ENCODE results near the gene ARHGAP6. TPM values are rescaled to one million over a fixed set of nuclear protein-coding genes. Genes with fewer than 3 reads are reported as not detected.
A peak's percentile ranks its signal among the peaks of the same experiment; 100 is the strongest.

Gene ARHGAP6
- total and polyA plus RNA-seq, 2 of the 13 experiments (the other 11 are each of a cell fraction or from before 2014, with no cell fraction given): 0.11 TPM; not detected in 1

DNA sequence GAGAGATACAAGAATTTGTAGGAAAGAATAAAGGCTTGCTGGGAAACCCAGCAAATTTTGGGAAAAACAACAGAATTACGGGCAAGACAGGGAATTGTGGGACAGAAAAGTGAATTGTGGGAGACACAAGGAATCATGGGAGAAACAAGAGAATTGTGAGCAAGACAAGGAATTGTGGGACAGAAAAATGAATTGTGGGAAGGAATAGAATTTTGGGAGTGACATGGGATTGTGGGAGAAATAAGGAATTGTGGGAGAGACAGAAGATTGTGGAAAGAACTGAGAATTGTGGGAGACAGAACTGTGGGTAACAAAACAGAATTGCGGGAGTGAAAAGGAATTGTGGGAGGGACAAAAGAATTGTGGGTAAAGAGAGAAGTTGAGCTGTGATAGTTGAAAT lies 555.8 kb downstream of the ARHGAP6 start:
- intact Hi-C loops (cut with micrococcal nuclease; ENCODE audit: unreplicated experiment): loop anchor here (10.0 kb wide), 1 partner anchor 315 kb away; no protein-coding TSS in a partner anchor

More for the DNA sequence above, 555.8 kb downstream of the ARHGAP6 start:
- peak overlapping the region; percentile 57 to 86 (median 67); a peak in 4 of 6 replicates for H3K4me3 ChIP-seq (replicated peaks in 1 of 3; ENCODE audit: insufficient read depth in 1 of 3, low read depth in 2 of 3, low read length in 3 of 3)
- TF ChIP-seq THAP11 (CRISPR knock-in tag; IDR thresholded peaks at IDR 0.05) (peak; percentile 64; the same call in 1 of the 2 replicates), PHF20 (CRISPR knock-in tag; IDR thresholded peaks at IDR 0.05) (peak; percentile 67; the same call in 1 of the 2 replicates), HNF4A (CRISPR knock-in tag; IDR thresholded peaks at IDR 0.05) (no peak), MTA3 (CRISPR knock-in tag; IDR thresholded peaks at IDR 0.05) (no peak), CREM (IDR thresholded peaks at IDR 0.05) (0 out of 2 replicates have a peak, but pooled peaks have one; percentile 28), CREM (CRISPR knock-in tag; IDR thresholded peaks at IDR 0.05) (no peak), ZNF235 (CRISPR knock-in tag; IDR thresholded peaks at IDR 0.05; ENCODE audit: borderline replicate concordance) (no peak), AHR (CRISPR knock-in tag; IDR thresholded peaks at IDR 0.05) (no peak), YEATS2 (CRISPR knock-in tag; IDR thresholded peaks at IDR 0.05; ENCODE audit: borderline replicate concordance) (peak; percentile 48; the same call in 1 of the 2 replicates), GATAD1 (CRISPR knock-in tag; IDR thresholded peaks at IDR 0.05) (peak; percentile 86), CBX5 (CRISPR knock-in tag; IDR thresholded peaks at IDR 0.05; ENCODE audit: borderline replicate concordance) (no peak), POGZ (CRISPR knock-in tag; IDR thresholded peaks at IDR 0.05) (peak; percentile 83), ZNF816 (CRISPR knock-in tag; IDR thresholded peaks at IDR 0.05; ENCODE audit: borderline replicate concordance) (no peak), KAT8 (CRISPR knock-in tag; IDR thresholded peaks at IDR 0.05) (peak; percentile 55), ZNF143 (CRISPR knock-in tag; IDR thresholded peaks at IDR 0.05) (peak; percentile 88), GABPA (IDR thresholded peaks at IDR 0.05; ENCODE audit: low read depth, low read length) (no peak), GABPA (CRISPR knock-in tag; IDR thresholded peaks at IDR 0.05; ENCODE audit: low read depth) (peak; percentile 71; the same call in 1 of the 2 replicates)
- TF ChIP-seq, protein P1, sequence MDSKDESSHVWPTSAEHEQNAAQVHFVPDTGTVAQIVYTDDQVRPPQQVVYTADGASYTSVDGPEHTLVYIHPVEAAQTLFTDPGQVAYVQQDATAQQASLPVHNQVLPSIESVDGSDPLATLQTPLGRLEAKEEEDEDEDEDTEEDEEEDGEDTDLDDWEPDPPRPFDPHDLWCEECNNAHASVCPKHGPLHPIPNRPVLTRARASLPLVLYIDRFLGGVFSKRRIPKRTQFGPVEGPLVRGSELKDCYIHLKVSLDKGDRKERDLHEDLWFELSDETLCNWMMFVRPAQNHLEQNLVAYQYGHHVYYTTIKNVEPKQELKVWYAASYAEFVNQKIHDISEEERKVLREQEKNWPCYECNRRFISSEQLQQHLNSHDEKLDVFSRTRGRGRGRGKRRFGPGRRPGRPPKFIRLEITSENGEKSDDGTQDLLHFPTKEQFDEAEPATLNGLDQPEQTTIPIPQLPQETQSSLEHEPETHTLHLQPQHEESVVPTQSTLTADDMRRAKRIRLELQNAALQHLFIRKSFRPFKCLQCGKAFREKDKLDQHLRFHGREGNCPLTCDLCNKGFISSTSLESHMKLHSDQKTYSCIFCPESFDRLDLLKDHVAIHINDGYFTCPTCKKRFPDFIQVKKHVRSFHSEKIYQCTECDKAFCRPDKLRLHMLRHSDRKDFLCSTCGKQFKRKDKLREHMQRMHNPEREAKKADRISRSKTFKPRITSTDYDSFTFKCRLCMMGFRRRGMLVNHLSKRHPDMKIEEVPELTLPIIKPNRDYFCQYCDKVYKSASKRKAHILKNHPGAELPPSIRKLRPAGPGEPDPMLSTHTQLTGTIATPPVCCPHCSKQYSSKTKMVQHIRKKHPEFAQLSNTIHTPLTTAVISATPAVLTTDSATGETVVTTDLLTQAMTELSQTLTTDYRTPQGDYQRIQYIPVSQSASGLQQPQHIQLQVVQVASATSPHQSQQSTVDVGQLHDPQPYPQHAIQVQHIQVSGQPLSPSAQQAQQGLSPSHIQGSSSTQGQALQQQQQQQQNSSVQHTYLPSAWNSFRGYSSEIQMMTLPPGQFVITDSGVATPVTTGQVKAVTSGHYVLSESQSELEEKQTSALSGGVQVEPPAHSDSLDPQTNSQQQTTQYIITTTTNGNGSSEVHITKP (CRISPR knock-in tag; IDR thresholded peaks at IDR 0.05; ENCODE audit: low read depth): no peak
- TF ChIP-seq, protein P2, sequence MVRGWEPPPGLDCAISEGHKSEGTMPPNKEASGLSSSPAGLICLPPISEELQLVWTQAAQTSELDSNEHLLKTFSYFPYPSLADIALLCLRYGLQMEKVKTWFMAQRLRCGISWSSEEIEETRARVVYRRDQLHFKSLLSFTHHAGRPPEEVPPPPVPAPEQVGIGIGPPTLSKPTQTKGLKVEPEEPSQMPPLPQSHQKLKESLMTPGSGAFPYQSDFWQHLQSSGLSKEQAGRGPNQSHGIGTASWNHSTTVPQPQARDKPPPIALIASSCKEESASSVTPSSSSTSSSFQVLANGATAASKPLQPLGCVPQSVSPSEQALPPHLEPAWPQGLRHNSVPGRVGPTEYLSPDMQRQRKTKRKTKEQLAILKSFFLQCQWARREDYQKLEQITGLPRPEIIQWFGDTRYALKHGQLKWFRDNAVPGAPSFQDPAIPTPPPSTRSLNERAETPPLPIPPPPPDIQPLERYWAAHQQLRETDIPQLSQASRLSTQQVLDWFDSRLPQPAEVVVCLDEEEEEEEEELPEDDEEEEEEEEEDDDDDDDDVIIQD (CRISPR knock-in tag; IDR thresholded peaks at IDR 0.05; ENCODE audit: low read depth): peak; percentile 82
- no peaks in the 10 kb centered on the region for H4K20me1 ChIP-seq (ENCODE audit: insufficient read depth, low read length)
- H2AFZ ChIP-seq (ENCODE audit: low read length): no peak overlapping the region
- DNase-seq (ENCODE audit: low spot score) (no peak), FAIRE-seq (peak; percentile 28), ATAC-seq (no peak)
- no TSS peak for BruUV-seq (replicated peaks)
- H3K27ac ChIP-seq (ENCODE audit: extremely low read length, insufficient read depth, low read length): peak overlapping the region; percentile 82
- in situ Hi-C loops (cut with HindIII; ENCODE audit: extremely low pct_ligation_motif_present, low pct_unique_long_range_greater_than_20kb): loop anchor here (10.0 kb wide), 2 partner anchors 665 to 915 kb away; no protein-coding TSS in a partner anchor
- H3K79me2 ChIP-seq (ENCODE audit: insufficient read depth, low read length): peaks cover 17% of the 10 kb centered on the region
- no peaks in the 10 kb centered on the region for H3K27me3 ChIP-seq (ENCODE audit: control insufficient read depth in 1 of 2, insufficient read depth in 2 of 2, low read length in 2 of 2)
- CTCF ChIA-PET (ENCODE audit: low intra/inter-chr PET ratio, low total read pairs): no interaction called here
- peaks cover 30% of the 10 kb centered on the region for H3K4me1 ChIP-seq (ENCODE audit: insufficient read depth, low read length)
- H3K9me3 ChIP-seq (ENCODE audit: low read length): no peaks in the 10 kb centered on the region
- H3K4me2 ChIP-seq (ENCODE audit: low read depth, low read length): peak overlapping the region; percentile 81
- peaks cover 0 to 8% of the 10 kb centered on the region in 2 experiments; a peak in 2 of 5 replicates for H3K36me3 ChIP-seq (replicated peaks in 1 of 2; ENCODE audit: control insufficient read depth in 1 of 2, insufficient read depth in 2 of 2, low read length in 2 of 2)
- H3K9ac ChIP-seq (ENCODE audit: insufficient read depth, low read depth, low read length): peak overlapping the region; percentile 76
- 63% methylated on average over 2 of the region's 2 CpGs for WGBS (ENCODE audit: low lambda C conversion rate)
- POLR2A ChIA-PET: no interaction called here

Measured in HepG2 (cell line).